Measurements from ENCODE around the gene RPS15.
A peak's percentile ranks its signal among the peaks of the same experiment; 100 is the strongest.

RPS15 gene

DNA sequence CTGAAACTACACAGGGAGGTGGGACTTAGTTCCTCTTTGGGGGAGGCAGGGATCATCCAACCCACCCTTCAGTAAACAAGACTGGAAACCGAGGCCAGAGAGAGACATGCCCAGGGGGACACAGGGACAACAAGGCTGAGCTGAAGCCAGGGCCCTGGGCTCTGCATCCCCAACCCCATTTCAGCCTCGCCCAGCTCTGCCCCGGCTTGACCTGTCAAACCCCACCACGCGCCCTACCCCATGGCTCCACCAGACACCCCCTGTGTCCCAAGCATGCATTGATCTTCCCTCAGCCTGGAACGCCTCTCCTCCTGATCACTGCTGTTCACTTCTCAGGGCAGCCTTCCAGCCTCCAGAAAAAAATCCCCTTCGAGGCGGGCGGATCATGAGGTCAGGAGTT, 9.7 kb downstream of the RPS15 start:
- intact Hi-C loops (cut with DNase I) = no loop called here
- DNase-seq = no peak

GRCh38 chr19:1449467-1450442, 11.6 kb downstream of the RPS15 start, which contains the start of gene APC2:
Gene APC2, plus strand, starts transcription at chr19:1450121. Its CDS starts 2,881 bp downstream, at chr19:1453002.
- intact Hi-C loops (cut with DNase I) = no loop called here
- DNase-seq = peak; percentile 86 to 99 (median 92)

DNA sequence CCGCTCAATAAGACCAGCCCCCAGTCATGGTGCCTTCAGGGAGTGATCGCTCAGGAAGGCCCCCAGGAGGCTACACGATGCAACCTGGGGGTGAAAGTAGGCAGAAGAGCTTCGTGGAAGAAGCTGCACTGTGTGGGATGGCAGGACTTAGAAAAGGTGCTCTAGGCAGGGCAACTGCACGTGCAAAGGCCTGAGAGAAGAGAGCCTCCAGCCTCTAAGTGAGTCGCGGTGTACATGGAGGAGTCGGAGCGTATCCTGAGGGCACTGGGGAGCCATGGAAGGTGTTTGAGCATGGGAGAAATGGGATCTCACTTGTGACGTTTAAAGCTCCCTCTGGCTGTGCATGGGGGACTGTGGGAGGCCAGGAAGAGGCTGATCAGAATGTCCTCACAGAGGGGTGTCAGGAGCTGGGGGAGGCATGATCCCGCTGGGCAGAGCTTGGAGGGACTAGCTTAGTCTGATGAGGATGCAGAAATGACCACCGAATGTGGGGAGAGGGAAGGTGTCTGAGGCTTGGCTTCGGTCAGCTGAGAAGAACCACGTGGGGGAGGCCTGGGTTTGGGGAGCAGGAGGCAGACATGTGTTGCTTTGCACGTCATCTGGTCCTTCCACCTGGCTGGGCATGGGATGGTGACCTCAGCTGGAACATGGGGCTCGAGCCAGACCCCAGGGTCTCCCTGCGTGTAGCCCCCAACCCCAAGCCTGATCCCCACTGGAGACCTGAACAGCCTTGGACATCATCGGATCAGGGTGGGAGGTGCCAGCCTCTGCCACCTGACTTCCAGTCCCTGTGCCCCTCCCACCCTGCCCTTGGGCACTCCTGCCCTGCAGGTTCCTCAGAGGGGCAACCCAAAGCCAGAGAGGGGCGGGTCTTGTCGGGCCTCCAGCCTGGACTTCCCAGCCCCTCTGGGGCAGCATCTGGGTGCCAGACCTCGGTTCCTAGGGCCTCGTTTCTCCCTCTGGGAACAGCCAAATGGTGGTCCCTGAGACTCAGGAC, 12.8 kb downstream of the RPS15 start:
- intact Hi-C loops (cut with DNase I) = no loop called here
- DNase-seq = peak in 4 of 10 donors; percentile 33 to 90 (median 36)

GRCh38 chr19:1451916-1452801, 14.0 kb downstream of the RPS15 start:
- peak in 9 of 10 donors; percentile 47 to 95 (median 79) for DNase-seq

GRCh38 chr19:1452802-1453524, 14.8 kb downstream of the RPS15 start:
- peak in 1 of 10 donors; percentile 77 for DNase-seq
- intact Hi-C loops (cut with DNase I) = no loop called here

More at GRCh38 chr19:1451916-1452801, 14.0 kb downstream of the RPS15 start:
- intact Hi-C loops (cut with DNase I) = no loop called here

DNA sequence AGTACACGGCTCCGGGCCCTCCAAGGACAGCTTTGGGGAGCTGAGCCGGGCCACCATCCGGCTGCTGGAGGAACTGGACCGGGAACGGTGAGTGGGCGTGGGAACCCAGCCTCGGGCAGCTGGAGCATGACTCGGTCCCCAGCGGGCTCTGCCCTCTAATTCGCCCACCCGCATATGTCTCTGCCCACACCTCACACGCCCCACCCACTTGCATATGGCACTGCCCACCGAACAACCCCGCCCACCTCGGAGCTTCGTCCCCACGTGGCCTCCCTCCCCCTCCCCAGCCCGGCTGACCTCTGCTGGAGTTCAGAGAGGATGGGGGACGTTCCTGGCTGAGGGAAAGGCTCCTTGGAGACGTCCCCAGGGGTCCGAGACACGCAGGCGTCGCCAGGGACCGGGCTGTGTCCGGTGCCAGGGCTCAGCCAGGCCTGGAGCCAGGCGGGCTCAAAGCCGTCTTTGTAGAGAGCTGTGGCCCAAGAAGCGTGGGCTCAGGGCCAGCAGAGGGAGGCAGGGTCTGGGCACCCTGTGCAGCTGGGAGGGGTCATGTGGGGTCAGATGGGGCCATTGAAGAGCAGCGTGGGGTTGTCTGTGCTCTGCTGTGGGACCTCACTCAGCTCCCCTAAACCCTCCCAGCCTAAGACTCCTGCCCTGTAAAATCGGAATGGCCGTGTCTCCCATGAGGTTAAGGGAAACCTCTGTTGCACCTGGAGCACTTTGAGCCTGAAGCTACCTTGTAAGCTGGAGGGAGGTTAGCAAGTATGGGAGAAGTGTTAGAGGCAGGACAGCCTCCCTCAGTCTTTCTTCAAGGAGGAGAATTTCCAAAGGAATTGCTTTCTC, 15.5 kb downstream of the RPS15 start:
- peak; percentile 83 to 99 (median 94) for DNase-seq
- intact Hi-C loops (cut with DNase I) = no loop called here

DNA sequence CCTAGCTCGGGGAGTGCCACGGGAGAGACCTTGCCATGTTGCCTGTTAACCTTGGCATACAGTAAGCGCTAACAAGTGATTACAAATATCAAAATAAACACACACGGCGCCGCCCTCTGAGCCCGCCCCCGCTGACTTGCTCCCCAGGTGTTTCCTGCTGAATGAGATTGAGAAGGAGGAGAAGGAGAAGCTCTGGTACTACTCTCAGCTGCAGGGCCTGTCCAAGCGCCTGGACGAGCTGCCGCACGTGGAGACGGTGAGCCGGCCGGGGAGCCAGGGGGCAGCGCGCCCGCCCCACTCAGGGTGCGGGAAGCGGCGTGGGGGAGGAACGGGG, 16.8 kb downstream of the RPS15 start:
- intact Hi-C loops (cut with DNase I) = no loop called here
- DNase-seq = peak in 1 of 10 donors; percentile 73

- peak in 2 of 10 donors; percentile 54 to 86 for DNase-seq
- intact Hi-C loops (cut with DNase I) = no loop called here
These were observed 17.3 kb downstream of the RPS15 start for GRCh38 chr19:1455336-1456120.

GRCh38 chr19:1456121-1456900, 18.1 kb downstream of the RPS15 start:
- DNase-seq = peak in 1 of 10 donors; percentile 74
- intact Hi-C loops (cut with DNase I) = no loop called here

- DNase-seq = peak in 1 of 10 donors; percentile 80
- intact Hi-C loops (cut with DNase I) = no loop called here
These were observed 19.0 kb downstream of the RPS15 start for GRCh38 chr19:1457031-1457739.

GRCh38 chr19:1457892-1458291, 19.7 kb downstream of the RPS15 start:
- no peak for DNase-seq
- intact Hi-C loops (cut with DNase I) = no loop called here

DNA sequence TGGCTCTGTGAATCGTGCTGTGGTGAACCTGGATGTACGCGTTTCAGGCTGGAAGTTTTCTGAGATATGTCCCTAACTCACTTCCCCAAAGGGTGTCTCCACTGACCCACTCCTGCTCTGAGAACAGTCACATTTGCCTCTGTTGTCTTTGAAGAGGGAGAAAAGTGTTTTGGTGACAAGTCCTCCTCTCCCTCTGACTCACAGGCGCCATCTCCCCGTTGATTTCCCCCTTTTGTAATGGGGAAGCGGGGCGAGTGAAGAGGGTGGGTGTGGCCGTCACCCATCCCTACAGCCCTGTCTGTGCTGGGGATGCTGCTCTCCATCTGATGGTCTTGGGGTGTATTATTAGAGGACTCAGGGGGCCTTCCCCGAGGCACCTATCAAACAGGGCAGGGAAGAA, 21.3 kb downstream of the RPS15 start:
- intact Hi-C loops (cut with DNase I) = no loop called here
- no peak for DNase-seq

- intact Hi-C loops (cut with DNase I) = no loop called here
- peak in 1 of 10 donors; percentile 81 for DNase-seq
These were observed 22.1 kb downstream of the RPS15 start for GRCh38 chr19:1460033-1460995.

GRCh38 chr19:1461862-1462261, 23.7 kb downstream of the RPS15 start:
- intact Hi-C loops (cut with DNase I) = no loop called here
- DNase-seq = no peak
